LNCAP (cell line): ENCODE results near the gene ENG.

ENCODE experiments used
- CTCF ChIP-seq: fragments of 450-650 bp; IDR thresholded peaks from 2 replicates; pipeline ENCODE4 v1.5.1; 2017; ENCODE audit warnings: mild to moderate bottlenecking

Gene ENG

GRCh38 chr9:127866535-127866934, 12.1 kb upstream of the ENG start:
- TF ChIP-seq CTCF = no peak

DNA sequence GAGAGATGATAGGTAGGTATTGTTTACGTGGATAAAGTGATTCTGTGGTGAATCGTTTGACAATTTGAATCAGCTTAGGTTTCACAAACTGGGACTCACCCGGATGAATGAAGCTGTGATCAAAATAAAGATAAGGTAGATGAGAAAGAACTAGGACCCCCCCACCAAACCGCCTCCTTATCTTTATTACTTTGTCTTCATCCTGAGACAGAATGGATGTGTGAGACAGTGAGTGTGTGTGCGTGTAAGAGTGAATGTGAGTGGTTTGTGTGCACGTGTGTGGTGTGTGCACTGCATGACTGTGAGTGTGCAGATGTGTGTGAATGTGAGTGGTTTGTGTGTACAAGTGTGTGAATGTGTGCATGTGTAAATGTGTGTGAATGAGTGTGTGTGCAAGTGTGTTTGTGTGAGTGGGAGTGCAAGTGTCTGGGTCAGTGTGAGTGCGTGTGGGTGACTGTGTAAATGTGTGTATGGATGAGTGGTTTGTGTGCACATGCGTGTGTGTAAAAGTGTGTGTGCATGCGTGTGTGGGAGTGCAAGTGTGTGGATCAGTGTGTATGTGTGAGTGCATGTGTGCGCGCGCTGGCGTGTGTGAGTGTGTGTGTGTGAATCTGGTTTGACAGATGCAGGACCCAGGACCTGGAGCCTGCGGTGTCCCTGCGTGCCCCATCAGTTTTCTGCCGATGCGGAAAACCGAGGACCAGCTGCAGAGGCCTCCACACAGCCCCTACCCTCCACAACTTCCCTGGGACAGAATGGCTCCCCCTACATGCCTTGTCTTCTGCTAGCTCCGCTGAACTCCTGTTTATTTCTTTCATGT, 11.4 kb upstream of the ENG start:
- TF ChIP-seq CTCF = no peak

- no peak for TF ChIP-seq CTCF
These were observed 8.7 kb upstream of the ENG start for GRCh38 chr9:127863191-127863621.

DNA sequence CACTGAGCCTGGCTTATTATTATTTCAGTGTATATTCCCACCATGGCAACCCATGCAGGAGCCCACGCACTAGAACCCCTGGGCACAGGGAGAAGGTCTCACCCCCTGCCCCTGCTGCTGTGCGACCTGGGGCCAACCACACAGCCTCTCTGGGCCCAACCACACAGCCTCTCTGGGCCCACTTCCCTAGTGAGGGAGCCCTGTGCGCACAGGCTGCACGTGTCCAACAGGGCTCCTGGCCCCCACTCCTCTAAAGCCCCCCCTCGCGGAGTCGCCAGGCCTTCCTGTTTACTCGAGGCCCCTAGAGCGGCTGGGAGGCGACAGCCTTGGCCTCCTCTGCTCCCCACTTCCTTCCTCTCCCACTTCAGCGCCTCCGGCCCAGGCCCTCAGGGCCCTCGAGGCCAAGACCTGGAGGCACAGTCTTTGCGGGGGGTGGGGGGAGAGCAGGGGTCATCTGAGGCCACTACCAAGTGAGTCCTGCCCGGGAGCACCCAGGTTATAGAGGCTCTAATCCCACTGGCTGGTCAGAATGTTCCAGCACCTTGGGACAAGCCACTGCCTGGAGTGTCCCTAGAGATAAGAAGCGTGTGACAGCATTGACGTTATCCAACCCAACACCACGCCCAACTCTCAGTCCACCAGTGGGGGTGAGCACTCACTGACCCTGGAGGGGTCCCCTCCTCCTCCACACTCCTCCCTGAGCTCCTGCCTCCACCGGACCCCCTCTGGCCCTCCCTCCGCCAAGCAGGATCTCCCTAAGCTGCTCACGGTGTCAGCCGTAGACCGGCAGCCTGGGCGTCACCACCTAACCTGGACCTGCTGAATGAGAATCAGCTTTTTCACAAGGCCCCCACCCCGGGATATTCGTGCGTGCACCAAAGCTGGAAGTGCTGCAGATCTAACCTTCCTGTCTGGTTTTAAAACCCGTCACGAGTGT, 7.9 kb upstream of the ENG start:
- TF ChIP-seq CTCF = no peak

- TF ChIP-seq CTCF = no peak
These were observed 6.3 kb upstream of the ENG start for GRCh38 chr9:127860779-127861178.

- TF ChIP-seq CTCF = no peak
These were observed 5.8 kb upstream of the ENG start for GRCh38 chr9:127860260-127860659.

- TF ChIP-seq CTCF = no peak
These were observed 3.6 kb upstream of the ENG start for GRCh38 chr9:127858041-127858512.
